Hepatic stellate cell (primary cell): ENCODE data around the gene CYBA.

Experiments
- DNase-seq: peaks from one replicate; pipeline ENCODE4 v3.0.0; 2011; ENCODE audit warnings: low spot score

CYBA gene

DNA sequence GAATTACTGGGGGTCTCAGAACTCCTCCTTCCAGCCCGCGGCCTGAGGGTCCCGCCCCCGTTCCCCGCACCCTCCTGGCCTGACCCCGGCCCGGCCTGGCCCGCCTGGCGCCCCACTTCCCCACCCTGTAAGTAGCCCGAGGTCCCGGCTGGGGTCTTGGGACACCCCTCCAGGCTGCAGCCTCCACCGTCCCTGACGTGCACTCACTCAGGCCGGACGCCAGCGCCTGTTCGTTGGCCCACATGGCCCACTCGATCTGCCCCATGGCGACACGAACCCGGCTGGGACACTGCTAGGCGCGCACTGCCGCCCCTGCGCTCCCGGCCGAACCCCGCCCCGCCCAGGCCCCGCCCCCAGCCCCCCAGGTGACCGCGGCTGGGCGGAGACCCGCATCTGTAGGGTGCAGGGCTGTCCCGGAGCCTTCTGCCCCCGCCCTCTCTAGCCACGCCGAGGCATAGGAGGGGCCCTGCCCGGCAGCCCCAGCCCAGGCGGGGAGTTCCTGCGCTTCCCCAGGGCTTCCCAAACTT, at the start of gene CYBA:
Gene CYBA (minus strand): TSS at position 305 of the 527 bp plus-strand sequence. CDS start 40 bp downstream, at position 265.
- DNase-seq, result peak; percentile 79

DNA sequence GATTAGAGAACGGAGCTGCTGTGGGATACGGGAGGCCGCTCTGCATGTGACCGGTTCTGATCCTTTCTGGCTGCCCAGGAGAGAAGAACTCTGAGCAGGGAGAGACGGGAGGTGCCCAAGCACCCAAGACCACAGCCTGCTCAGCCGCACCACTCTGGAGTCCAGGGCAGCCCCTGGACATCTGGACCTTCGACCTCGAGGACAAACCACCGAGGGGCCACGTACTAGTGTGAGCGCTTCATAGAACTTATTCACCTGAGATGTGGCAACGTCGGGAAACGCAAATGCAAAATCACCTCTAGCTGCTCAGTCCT, 49.4 kb upstream of the CYBA start:
- no peak for DNase-seq

DNA sequence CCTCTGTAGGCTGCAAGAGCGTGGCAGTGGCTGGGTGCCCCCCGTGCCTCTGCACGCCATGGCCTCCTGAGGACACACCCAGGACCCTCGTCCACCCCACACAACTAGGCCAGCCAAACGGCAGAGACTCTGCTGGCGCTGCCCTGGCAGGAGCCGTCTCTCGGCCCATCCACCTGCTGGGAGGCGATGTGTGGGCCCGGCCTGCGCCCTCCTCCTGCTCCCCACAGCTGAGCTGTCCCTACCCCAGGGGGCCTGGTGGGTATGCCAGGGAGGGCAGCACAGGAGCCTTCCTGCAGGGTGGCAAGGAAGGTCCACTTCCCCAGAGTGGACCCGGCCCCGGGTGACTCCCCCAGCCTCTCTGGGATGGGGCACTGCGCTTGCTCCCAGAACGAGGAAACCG, 48.3 kb upstream of the CYBA start:
- no peak for DNase-seq

GRCh38 chr16:88698646-88699045, 47.8 kb upstream of the CYBA start:
- DNase-seq, result no peak

DNA sequence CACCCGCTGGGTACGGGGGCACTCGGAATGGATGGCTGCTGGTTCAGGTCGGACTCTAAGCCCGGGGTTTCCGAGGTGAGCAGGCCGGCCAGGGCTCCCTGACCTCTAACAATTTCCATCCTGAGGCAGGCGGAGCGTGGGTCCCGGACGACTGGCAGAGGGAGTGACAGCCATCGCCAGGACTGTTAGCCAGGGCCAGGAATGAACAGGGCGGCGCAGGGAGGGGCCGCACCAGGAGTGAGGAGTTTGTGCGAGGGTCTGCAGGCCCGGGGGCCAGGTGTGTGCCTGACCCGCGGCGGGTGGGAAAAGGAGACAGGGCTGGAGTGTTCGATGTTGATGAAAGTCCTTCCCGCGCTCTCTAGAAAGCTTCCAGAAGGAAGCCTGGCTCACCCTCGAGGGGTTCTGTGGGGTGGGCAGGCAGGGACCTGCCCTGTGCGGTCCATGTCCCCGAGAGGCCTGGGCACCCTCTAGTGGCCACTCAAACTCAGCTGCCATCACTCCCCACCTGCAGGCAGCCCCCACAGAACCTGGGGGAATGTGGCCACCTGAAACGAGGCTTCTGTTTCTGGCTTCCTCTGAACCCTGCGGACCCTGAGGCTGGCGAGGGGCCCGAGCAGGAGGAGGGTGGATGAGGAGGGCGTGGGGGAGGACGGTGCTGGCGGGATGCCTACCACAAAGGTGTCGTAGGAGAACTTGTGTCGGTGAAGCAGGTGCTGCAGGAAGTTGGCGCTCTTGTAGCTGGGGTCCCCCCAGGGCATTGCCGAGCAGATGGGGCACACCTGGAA, 47.2 kb upstream of the CYBA start:
- no peak for DNase-seq

GRCh38 chr16:88697116-88697830, 46.4 kb upstream of the CYBA start:
- DNase-seq, result no peak

- DNase-seq, result no peak
These were observed 45.6 kb upstream of the CYBA start for GRCh38 chr16:88696441-88696840.

DNA sequence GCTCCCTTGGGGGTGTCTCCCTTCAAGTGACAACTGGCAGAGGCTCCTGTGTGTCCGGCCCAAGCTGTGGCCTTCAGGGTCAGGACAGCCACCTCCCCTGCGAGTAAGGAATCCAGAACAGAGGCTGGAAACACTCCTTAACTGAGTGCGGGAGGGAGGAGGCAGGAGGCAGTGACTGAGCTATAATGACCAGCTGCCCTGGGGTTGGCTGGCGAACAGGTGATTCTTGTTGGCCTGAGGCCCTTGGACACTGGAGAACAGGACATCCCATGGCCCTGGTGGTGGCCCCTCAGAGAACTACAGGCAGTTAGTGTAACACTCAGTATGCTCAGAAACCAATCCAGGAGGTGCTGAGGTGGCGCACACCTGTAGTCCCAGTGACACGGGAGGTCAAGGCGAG, 44.9 kb upstream of the CYBA start:
- no peak for DNase-seq

GRCh38 chr16:88695218-88695617, 44.4 kb upstream of the CYBA start:
- DNase-seq, result no peak

GRCh38 chr16:88694221-88695087, 43.6 kb upstream of the CYBA start:
- no peak for DNase-seq

DNA sequence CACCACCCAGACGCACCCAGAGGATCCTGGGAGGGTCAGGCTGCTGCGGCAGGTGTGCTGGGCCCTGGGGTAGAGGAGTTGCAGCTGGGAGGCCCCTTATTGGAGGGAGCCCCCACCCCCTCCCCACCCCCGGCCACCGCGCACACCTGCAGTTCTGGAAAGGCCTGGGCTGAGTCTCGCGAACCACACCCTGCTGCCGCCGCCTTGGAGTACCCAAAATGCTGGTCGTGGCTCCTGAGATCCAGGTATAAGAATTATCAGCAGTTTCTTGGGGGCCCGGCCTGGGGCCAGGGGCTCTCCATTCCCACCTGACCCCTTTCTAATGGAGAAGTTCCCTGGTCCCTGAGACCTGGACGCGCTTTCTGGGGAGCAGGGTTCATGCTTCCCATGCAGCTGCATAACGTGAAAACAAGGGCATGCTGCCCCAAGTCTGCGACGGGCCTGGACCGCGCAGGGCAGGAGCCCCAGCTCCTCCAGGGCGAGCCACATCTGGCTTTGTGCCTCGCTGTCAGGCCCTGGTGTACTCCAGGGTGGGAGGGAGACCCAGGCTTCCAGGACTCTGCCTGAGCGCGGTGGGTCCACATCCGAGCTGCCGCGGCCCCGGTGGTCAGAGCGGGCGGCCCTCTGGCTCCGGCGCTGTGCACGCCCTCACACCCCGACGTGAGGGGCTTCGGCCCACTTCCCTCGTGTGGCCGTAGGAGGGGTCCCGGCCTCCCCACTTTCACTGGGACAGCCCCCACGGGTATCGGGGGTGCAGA, 42.7 kb upstream of the CYBA start:
- no peak for DNase-seq

GRCh38 chr16:88692861-88693260, 42.0 kb upstream of the CYBA start:
- DNase-seq, result no peak

- no peak for DNase-seq
These were observed 41.2 kb upstream of the CYBA start for GRCh38 chr16:88691924-88692560.

- DNase-seq, result no peak
These were observed 40.4 kb upstream of the CYBA start for GRCh38 chr16:88691129-88691813.

- no peak for DNase-seq
These were observed 39.7 kb upstream of the CYBA start for GRCh38 chr16:88690341-88691128.

DNA sequence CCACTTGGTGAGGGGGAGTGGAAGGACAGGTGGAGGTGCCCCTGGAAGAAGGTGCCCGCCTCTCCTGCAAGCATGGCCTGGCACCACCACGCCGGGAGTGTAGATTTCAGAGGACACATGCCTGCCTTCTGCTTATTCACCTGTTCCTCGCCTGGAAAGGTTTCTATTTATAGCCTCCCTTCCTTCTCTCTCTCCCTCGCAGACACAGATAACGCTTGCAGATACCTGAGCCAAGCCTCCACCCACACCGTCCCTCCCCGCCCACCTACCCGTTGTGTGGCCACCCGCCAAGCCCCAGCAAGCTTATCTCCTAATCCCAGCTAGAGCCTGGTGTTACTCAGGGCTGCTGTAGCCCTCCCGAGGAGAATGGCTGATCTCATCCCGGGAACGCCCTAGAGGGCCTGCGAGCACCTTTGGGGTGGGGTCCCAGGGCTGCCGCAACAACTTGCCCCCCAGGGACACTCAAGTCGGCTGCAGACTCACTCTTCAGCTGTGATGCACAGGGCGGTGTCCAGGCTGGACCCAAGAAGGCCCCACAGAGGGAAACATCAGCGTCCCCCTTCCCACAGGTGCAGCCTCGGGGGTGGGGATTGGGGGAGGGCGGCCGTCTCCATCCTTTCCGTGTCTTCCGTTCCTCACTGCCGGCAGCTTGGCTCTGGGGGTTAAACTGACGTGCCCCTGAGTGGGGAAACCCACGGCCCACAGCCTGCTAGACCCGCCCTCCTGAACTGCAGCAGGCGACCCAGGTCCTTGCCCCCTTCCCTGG, 37.3 kb upstream of the CYBA start:
- DNase-seq, result no peak

- no peak for DNase-seq
These were observed 36.8 kb upstream of the CYBA start for GRCh38 chr16:88687676-88688012.

DNA sequence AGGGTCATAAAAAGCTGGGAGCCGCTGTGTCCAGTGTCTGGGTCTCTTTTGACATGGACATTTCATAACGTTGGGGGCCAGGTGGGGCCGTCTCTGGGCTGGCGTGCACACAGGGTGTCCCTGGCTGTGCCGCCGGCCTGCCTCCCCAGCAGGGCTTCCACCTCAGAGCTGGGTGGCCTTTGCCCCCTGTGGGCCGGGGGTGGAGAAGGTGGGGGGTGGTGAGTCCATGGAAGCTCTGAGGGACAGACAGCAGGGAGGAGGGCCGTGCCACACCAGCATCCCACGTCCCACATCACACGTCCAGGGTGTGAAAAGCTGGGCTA, 36.4 kb upstream of the CYBA start:
- no peak for DNase-seq
